Neuronal stem cell (in vitro differentiated cells): ENCODE measurements around the gene DUS3L.

Experiments
- DNase-seq: peaks from one replicate; pipeline ENCODE4 v3.0.0-alpha.2; 2013; ENCODE audit warnings: low spot score
- H2AFZ ChIP-seq: one replicate; pipeline ENCODE4 v1.6.1; 2013; ENCODE audit warnings: mild to moderate bottlenecking, low read length, inconsistent platforms
- H2AK5ac ChIP-seq: 2 replicates; pipeline ENCODE4 v1.6.1; 2013; ENCODE audit warnings: low read depth, mild to moderate bottlenecking, inconsistent platforms, low read length, moderate library complexity, mixed read lengths
- H2BK120ac ChIP-seq: 2 replicates; pipeline ENCODE4 v1.6.1; 2013; ENCODE audit warnings: low read depth, mild to moderate bottlenecking, inconsistent platforms, low read length, moderate library complexity, mixed read lengths
- H2BK12ac ChIP-seq: one replicate; pipeline ENCODE4 v1.6.1; 2013; ENCODE audit warnings: low read length, inconsistent platforms
- H2BK15ac ChIP-seq: 2 replicates; pipeline ENCODE4 v1.6.1; 2013; ENCODE audit warnings: mild to moderate bottlenecking, low read length, inconsistent platforms, mixed read lengths
- H2BK5ac ChIP-seq: one replicate; pipeline ENCODE4 v1.6.1; 2013; ENCODE audit warnings: inconsistent platforms, mild to moderate bottlenecking, low read length, moderate library complexity
- H3K14ac ChIP-seq: one replicate; pipeline ENCODE4 v1.6.1; 2013; ENCODE audit warnings: low read length, inconsistent platforms
- H3K18ac ChIP-seq: 2 replicates; pipeline ENCODE4 v1.6.1; 2013; ENCODE audit warnings: low read length, inconsistent platforms
- H3K23ac ChIP-seq: 2 replicates; pipeline ENCODE4 v1.6.1; 2013; ENCODE audit warnings: low read depth, mild to moderate bottlenecking, mixed read lengths, low read length, inconsistent platforms; ENCODE audit not compliant: poor library complexity
- H3K27ac ChIP-seq: replicated peaks from 3 replicates; pipeline ENCODE4 v1.5.1; 2013; ENCODE audit warnings: low read length, inconsistent platforms
- H3K27me3 ChIP-seq, 3 experiments: 2 replicates each; pipeline ENCODE4 v1.6.1; 2013; ENCODE audit warnings: low read length in 3 of 3, mild to moderate bottlenecking in 2 of 3, inconsistent platforms in 1 of 3, low read depth in 1 of 3, mixed read lengths in 1 of 3, moderate library complexity in 1 of 3; ENCODE audit not compliant: control insufficient read depth in 3 of 3, insufficient read depth in 3 of 3
- H3K36me3 ChIP-seq, 2 donors: replicated peaks in 1 of 2; 2 replicates each; pipeline ENCODE4 v1.6.1; 2013; ENCODE audit warnings: low read length in 2 of 2; ENCODE audit not compliant: control insufficient read depth in 2 of 2, insufficient read depth in 2 of 2
- H3K4ac ChIP-seq: 2 replicates; pipeline ENCODE4 v1.6.1; 2013; ENCODE audit warnings: inconsistent platforms, mild to moderate bottlenecking, low read length, moderate library complexity
- H3K4me1 ChIP-seq, 2 donors: 1 replicate in 1 of 2; 2 replicates in 1 of 2; pipeline ENCODE4 v1.6.1; 2013; ENCODE audit warnings: low read length in 2 of 2, low read depth in 1 of 2; ENCODE audit not compliant: control insufficient read depth in 2 of 2, insufficient read depth in 1 of 2
- H3K4me2 ChIP-seq: one replicate; pipeline ENCODE4 v1.6.1; 2013; ENCODE audit warnings: mild to moderate bottlenecking, low read length, inconsistent platforms; ENCODE audit not compliant: insufficient read depth, poor library complexity, severe bottlenecking
- H3K4me3 ChIP-seq, 2 donors: 2 replicates each; pipeline ENCODE4 v1.5.1; 2013; ENCODE audit warnings: low read length in 2 of 2, mild to moderate bottlenecking in 2 of 2, inconsistent platforms in 1 of 2, moderate library complexity in 1 of 2
- H3K79me1 ChIP-seq: one replicate; pipeline ENCODE4 v1.6.1; 2013; ENCODE audit warnings: low read depth, mild to moderate bottlenecking, inconsistent platforms, low read length, moderate library complexity
- H3K9ac ChIP-seq: one replicate; pipeline ENCODE4 v1.6.1; 2013; ENCODE audit warnings: mild to moderate bottlenecking, low read depth, low read length, inconsistent platforms; ENCODE audit not compliant: poor library complexity
- H3K9me3 ChIP-seq, 2 donors: replicated peaks in 1 of 2; 2 replicates each; pipeline versions ENCODE3 to v1.6.1; 2013; ENCODE audit warnings: low read length in 2 of 2, mild to moderate bottlenecking in 2 of 2, inconsistent platforms in 1 of 2, low read depth in 1 of 2, mixed read lengths in 1 of 2, moderate library complexity in 1 of 2; ENCODE audit not compliant: control insufficient read depth in 2 of 2, insufficient read depth in 1 of 2
- H4K8ac ChIP-seq: one replicate; pipeline ENCODE4 v1.6.1; 2013; ENCODE audit warnings: low read depth, mild to moderate bottlenecking, inconsistent platforms, low read length, moderate library complexity
- H4K91ac ChIP-seq: one replicate; pipeline ENCODE4 v1.6.1; 2013; ENCODE audit warnings: low read length, low read depth, mild to moderate bottlenecking, inconsistent platforms; ENCODE audit not compliant: poor library complexity
- WGBS, 2 donors: extraction: QIAGEN DNeasy Blood & Tissue Kit; methylation state at CpG; one replicate each; pipeline ENCODE4 v1.1.7; 2013; ENCODE audit warnings: missing lambda C conversion rate in 2 of 2, mixed read lengths in 1 of 2; ENCODE audit not compliant: insufficient read length in 2 of 2, insufficient replicate concordance in 1 of 2; ENCODE audit errors: extremely low coverage in 2 of 2; 5-methylcytosine and 5-hydroxymethylcytosine counted together

The DUS3L gene

DNA sequence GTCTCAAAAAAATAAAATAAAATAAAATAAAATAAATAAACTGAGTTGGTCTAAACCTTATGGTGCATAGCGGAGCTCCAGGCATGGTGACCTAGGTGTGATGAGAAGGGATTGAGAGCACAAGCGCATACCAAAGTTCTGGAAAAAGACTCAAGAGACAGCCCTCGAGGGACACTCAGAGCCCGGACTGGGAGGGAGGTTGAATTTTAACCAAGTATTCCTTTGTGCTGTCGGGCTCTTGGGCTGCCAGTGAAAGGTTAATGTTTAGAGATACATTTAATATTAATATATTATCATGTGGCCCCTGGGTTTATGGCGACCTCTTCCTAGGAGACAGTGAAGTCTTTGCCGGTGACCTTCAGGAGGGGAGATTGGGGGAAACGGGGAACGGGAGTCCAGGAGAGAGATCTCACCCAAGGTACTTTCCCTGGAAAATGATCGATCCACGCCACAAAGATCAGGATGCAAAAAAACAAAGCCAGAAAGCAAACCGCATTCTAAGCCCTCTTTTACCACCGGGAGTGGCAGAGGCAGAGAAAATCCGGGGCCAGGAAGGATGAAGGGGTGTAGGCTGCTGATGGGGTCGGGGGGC, 46.9 kb upstream of the DUS3L start:
- no peak overlapping the region for H2BK15ac ChIP-seq

DNA sequence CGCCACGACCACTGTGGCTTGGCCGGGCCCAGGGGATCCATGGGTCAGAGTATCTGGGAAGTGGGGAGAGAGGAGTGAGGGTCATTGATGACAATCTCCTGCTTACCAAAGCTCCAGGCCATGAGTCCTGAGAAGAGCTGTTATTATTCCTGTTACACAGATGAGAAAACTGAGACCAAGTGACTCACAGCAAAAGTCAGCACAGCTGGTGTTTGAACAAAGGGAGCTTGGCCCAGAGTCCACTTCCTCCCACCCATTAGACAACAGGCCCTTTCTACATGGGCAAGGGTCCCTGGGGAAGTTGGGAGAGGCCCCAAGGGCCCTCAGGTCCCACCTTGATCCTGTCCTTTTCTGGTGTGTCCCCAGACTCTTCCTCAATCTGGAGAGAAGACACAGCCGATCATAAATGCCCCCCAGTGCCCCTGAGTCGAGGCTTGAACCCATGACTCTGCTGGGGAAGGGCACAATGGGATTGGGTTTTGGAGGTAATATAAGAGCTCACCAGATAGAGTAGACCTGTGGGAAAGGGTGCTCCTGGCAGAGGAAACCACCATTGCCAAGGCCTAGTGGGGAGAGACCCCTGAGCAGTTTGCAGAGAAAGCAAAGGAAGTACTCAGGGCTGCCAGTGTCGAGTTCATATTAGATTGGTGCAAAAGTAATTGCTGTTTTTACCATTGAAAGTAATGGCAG, 41.7 kb upstream of the DUS3L start:
- peak overlapping the region; percentile 79 for H2AK5ac ChIP-seq

More for the DNA sequence above, 46.9 kb upstream of the DUS3L start:
- Histone ChIP-seq H3K79me1 (no peaks in the 10 kb centered on the region), H3K27me3 (no peaks in the 10 kb centered on the region), H2AFZ (no peak overlapping the region), H3K18ac (no peak overlapping the region), H2AK5ac (no peak overlapping the region), H2BK120ac (no peak overlapping the region), H3K4ac (no peak overlapping the region), H4K8ac (no peak overlapping the region), H3K27ac (no peak overlapping the region), H4K91ac (no peak overlapping the region), H3K4me2 (no peak overlapping the region), H2BK5ac (no peak overlapping the region), H3K4me3 (no peak overlapping the region), H3K4me1 (no peaks in the 10 kb centered on the region), H2BK12ac (no peak overlapping the region), H3K36me3 (no peaks in the 10 kb centered on the region), H3K9ac (no peak overlapping the region), H3K14ac (no peak overlapping the region), H3K9me3 (no peaks in the 10 kb centered on the region), H3K23ac (peak overlapping the region; percentile 75)
- WGBS, 2 donors: no CpG with 5 or more reads among the region's 15 CpGs
- DNase-seq: no peak

DNA sequence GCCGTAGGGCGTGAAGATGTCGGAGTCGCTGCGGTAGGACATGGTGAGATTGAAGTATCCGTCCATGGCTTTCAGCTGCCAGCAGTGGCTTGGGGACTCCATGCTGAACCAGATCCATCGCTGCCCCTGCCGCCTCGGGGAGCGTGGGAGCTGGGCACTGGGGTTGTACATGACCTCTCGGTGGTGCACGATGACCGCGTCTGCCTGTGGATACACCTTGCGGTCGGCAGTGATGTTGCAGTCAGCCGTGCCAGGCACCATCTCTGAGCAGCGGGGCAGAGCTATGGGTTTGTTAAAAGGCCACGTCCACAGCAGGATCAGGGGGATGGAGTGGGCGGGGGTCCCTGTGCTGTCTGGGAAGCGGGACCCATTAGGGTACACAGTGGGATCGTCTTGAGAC, 41.1 kb upstream of the DUS3L start:
- Histone ChIP-seq H4K91ac (no peak overlapping the region), H3K27me3 (peaks cover 0 to 5% (median 0%) of the 10 kb centered on the region in 3 experiments), H4K8ac (no peak overlapping the region), H3K4me3 (no peak overlapping the region), H3K4me2 (no peak overlapping the region), H3K23ac (peak overlapping the region; percentile 85), H3K9me3 (peaks cover 0 to 1% of the 10 kb centered on the region in 2 donors), H2BK15ac (peak overlapping the region; percentile 78), H3K14ac (no peak overlapping the region), H3K27ac (no peak overlapping the region), H3K18ac (peak overlapping the region; percentile 64), H2AFZ (no peak overlapping the region), H2BK5ac (no peak overlapping the region), H3K4me1 (peaks cover 0 to 16% of the 10 kb centered on the region in 2 donors), H3K9ac (peak overlapping the region; percentile 44), H3K4ac (no peak overlapping the region), H3K79me1 (peaks cover 3% of the 10 kb centered on the region), H3K36me3 (no peaks in the 10 kb centered on the region), H2BK12ac (peak overlapping the region; percentile 41), H2AK5ac (peak overlapping the region; percentile 79), H2BK120ac (no peak overlapping the region)
- no peak for DNase-seq
- no CpG with 5 or more reads among the region's 22 CpGs for WGBS, 2 donors

More for the DNA sequence above, 41.7 kb upstream of the DUS3L start:
- no CpG with 5 or more reads among the region's 6 CpGs for WGBS, 2 donors
- Histone ChIP-seq H3K4me3 (no peak overlapping the region), H4K91ac (no peak overlapping the region), H2BK120ac (no peak overlapping the region), H3K27ac (no peak overlapping the region), H2AFZ (no peak overlapping the region), H3K14ac (no peak overlapping the region), H3K18ac (peak overlapping the region; percentile 64), H3K9ac (no peak overlapping the region), H3K4ac (no peak overlapping the region), H3K4me2 (no peak overlapping the region), H3K4me1 (peaks cover 0 to 12% of the 10 kb centered on the region in 2 donors), H4K8ac (no peak overlapping the region), H2BK12ac (no peak overlapping the region), H3K23ac (peak overlapping the region; percentile 85), H3K36me3 (no peaks in the 10 kb centered on the region), H2BK5ac (no peak overlapping the region), H2BK15ac (peak overlapping the region; percentile 78), H3K79me1 (peaks cover 3% of the 10 kb centered on the region), H3K9me3 (peaks cover 0 to 1% of the 10 kb centered on the region in 2 donors), H3K27me3 (peaks cover 0 to 5% (median 0%) of the 10 kb centered on the region in 3 experiments)
- DNase-seq: no peak

DNA sequence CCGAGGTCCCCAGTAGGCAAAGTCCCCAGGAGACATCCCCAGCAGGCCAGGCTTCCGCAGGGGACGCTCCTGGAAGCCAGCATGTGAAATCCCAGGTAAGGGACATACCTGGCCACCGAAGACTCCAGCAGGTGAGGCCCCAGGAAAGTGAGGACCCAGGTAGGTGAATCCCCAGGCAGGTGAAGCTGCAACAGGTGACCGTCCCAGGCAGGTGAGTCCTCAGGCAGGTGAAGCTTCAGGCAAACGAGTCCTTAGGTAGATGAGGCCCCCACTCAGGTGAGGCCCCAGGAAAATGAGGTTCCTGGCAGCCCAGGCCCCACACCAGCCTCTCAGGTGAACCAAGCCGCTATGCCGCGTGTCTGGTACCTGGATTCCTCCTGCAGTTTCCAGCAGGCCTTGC, 40.2 kb upstream of the DUS3L start:
- no CpG with 5 or more reads among the region's 9 CpGs for WGBS, 2 donors
- H3K4me1 ChIP-seq: peaks cover 0 to 24% of the 10 kb centered on the region in 2 donors
- H3K14ac ChIP-seq: peak overlapping the region; percentile 8
- H4K91ac ChIP-seq: no peak overlapping the region
- H3K18ac ChIP-seq: no peak overlapping the region
- peaks cover 3% of the 10 kb centered on the region for H3K79me1 ChIP-seq
- no peak for DNase-seq
- peak overlapping the region; percentile 58 for H2BK12ac ChIP-seq
- H3K23ac ChIP-seq: no peak overlapping the region
- peaks cover 0 to 5% (median 0%) of the 10 kb centered on the region in 3 experiments for H3K27me3 ChIP-seq
- peak overlapping the region; percentile 81 for H2BK15ac ChIP-seq
- no peak overlapping the region for H2BK120ac ChIP-seq
- H3K9me3 ChIP-seq: peaks cover 0 to 3% of the 10 kb centered on the region in 2 donors
- no peak overlapping the region for H3K4me2 ChIP-seq
- no peak overlapping the region for H2AFZ ChIP-seq
- H3K9ac ChIP-seq: no peak overlapping the region
- no peak overlapping the region for H4K8ac ChIP-seq
- H3K36me3 ChIP-seq: no peaks in the 10 kb centered on the region
- no peak overlapping the region for H3K27ac ChIP-seq
- H2AK5ac ChIP-seq: peak overlapping the region; percentile 88
- no peak overlapping the region for H3K4ac ChIP-seq
- H3K4me3 ChIP-seq: no peak overlapping the region
- H2BK5ac ChIP-seq: no peak overlapping the region
